Epidermal melanocyte (primary cell): ENCODE measurements around the gene PAX3.
"Not testable (repeated sequence)": the region's sequence is repeated elsewhere in the genome, so short reads cannot be mapped to it uniquely, and the experiment has no call there.

ENCODE experiments used
- DNase-seq: peaks from one replicate; pipeline ENCODE4 v3.0.0; 2011; ENCODE audit warnings: low spot score; ENCODE audit not compliant: insufficient read length

PAX3 gene

GRCh38 chr2:222217712-222218111, 81.1 kb downstream of the PAX3 start:
- no peak for DNase-seq

GRCh38 chr2:222214885-222215284, 83.9 kb downstream of the PAX3 start:
- no peak for DNase-seq

GRCh38 chr2:222213049-222213448, 85.7 kb downstream of the PAX3 start:
- DNase-seq: no peak

GRCh38 chr2:222212571-222212970, 86.2 kb downstream of the PAX3 start:
- no peak for DNase-seq

- DNase-seq: no peak
Measured at GRCh38 chr2:222208010-222208690, 90.6 kb downstream of the PAX3 start.

GRCh38 chr2:222205136-222205535, 93.7 kb downstream of the PAX3 start:
- no peak for DNase-seq

GRCh38 chr2:222203041-222203440, 95.8 kb downstream of the PAX3 start:
- no peak for DNase-seq

GRCh38 chr2:222196159-222196558, 102.6 kb downstream of the PAX3 start:
- no peak for DNase-seq

GRCh38 chr2:222194669-222195068, 104.1 kb downstream of the PAX3 start:
- no peak for DNase-seq

- no peak for DNase-seq
Measured at GRCh38 chr2:222193328-222193983, 105.3 kb downstream of the PAX3 start.

- DNase-seq: no peak
Measured at GRCh38 chr2:222180619-222181018, 118.2 kb downstream of the PAX3 start.

GRCh38 chr2:222179592-222179991, 119.2 kb downstream of the PAX3 start:
- DNase-seq: no peak

GRCh38 chr2:222178450-222178849, 120.3 kb downstream of the PAX3 start:
- no peak for DNase-seq

GRCh38 chr2:222176890-222177289, 121.9 kb downstream of the PAX3 start:
- no peak for DNase-seq

GRCh38 chr2:222174450-222174849, 124.3 kb downstream of the PAX3 start:
- no peak for DNase-seq

GRCh38 chr2:222169346-222169745, 129.5 kb downstream of the PAX3 start:
- DNase-seq: no peak

GRCh38 chr2:222167762-222168161, 131.0 kb downstream of the PAX3 start:
- no peak for DNase-seq

GRCh38 chr2:222160944-222161343, 137.9 kb downstream of the PAX3 start:
- no peak for DNase-seq

GRCh38 chr2:222160125-222160524, 138.7 kb downstream of the PAX3 start:
- no peak for DNase-seq

- no peak for DNase-seq
Measured at GRCh38 chr2:222159221-222159620, 139.6 kb downstream of the PAX3 start.

- DNase-seq: not testable (repeated sequence)
Measured at GRCh38 chr2:222155003-222155664, 143.7 kb downstream of the PAX3 start.
